ENCODE measurements around the gene PKD1L1. TPM values are rescaled to one million over a fixed set of nuclear protein-coding genes. Genes with fewer than 3 reads are reported as not detected.

PKD1L1 gene
- total RNA-seq, 1 experiment from 2014 or later: 0.17 TPM

DNA sequence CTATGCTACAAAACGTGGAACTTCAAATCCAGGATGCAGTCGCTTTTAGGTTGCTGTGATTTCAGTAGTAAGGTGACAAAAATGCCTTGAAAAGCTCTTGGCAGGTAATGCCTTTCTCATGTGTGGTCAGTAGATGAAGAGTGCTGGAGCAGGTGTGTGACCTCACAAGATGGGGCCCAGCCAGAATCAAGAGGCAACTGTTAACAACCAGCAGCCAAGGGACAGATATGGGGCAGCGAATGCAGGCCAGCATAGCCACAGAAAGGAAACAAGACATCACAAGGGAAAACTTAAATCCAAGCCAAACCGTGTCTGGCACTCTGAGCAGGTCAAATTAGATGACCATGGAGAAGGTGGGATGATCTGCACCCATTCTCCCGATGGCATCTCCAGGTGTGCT, 18.9 kb upstream of the PKD1L1 start:
- no peak overlapping the region for H3K27ac ChIP-seq (ENCODE audit: insufficient read length, low read depth, low read length)
- no peak overlapping the region for H3K56ac ChIP-seq (ENCODE audit: insufficient read length, low read depth, low read length)
- H3K9ac ChIP-seq (ENCODE audit: extremely low read depth, insufficient read length, low read length): no peak overlapping the region
- no CpG with 5 or more reads among the region's 5 CpGs for WGBS (ENCODE audit: extremely low coverage, insufficient read length, low lambda C conversion rate)
- H2AFZ ChIP-seq (ENCODE audit: low read length): no peak overlapping the region
- Mint-ChIP-seq H3K4me3 (no peak overlapping the region), H3K27me3 (ENCODE audit: low read depth) (no peaks in the 10 kb centered on the region), H3K27ac (no peak overlapping the region), H3K36me3 (ENCODE audit: insufficient read depth in 1 of 3, low read depth in 3 of 3) (peaks cover 50 to 90% (median 81%) of the 10 kb centered on the region in 3 experiments), H3K9me3 (no peaks in the 10 kb centered on the region; a peak in 2 of 5 replicates), H3K4me1 (peaks cover 8 to 11% of the 10 kb centered on the region in 2 experiments)
- no peak overlapping the region for H4K8ac ChIP-seq (replicated peaks; ENCODE audit: insufficient read length, low read depth, low read length)
- no peaks in the 10 kb centered on the region for H3K4me1 ChIP-seq (ENCODE audit: insufficient read depth, low read length)
- H2BK5ac ChIP-seq (ENCODE audit: insufficient read length, low read length): no peak overlapping the region
- H2BK15ac ChIP-seq (ENCODE audit: low read depth, low read length): no peak overlapping the region
- H4K5ac ChIP-seq (ENCODE audit: insufficient read length, low read depth, low read length): no peak overlapping the region
- no peak overlapping the region for H2BK20ac ChIP-seq (ENCODE audit: low read depth, low read length, poor library complexity, severe bottlenecking)
- H3K27me3 ChIP-seq (ENCODE audit: insufficient read depth, low read length): no peaks in the 10 kb centered on the region
- H3K9me3 ChIP-seq (ENCODE audit: control insufficient read depth, low read depth, low read length): no peaks in the 10 kb centered on the region
- H3K23me2 ChIP-seq (ENCODE audit: insufficient read length, low read depth, low read length, poor library complexity, severe bottlenecking): no peaks in the 10 kb centered on the region
- H3K79me1 ChIP-seq (ENCODE audit: insufficient read depth, low read depth, low read length, poor library complexity, severe bottlenecking): no peaks in the 10 kb centered on the region
- no peak overlapping the region for H3K14ac ChIP-seq (ENCODE audit: insufficient read depth, low read length)
- no peak overlapping the region for H3K4me2 ChIP-seq (ENCODE audit: insufficient read depth, insufficient read length, low read length)
- no peak overlapping the region for H3K18ac ChIP-seq (ENCODE audit: insufficient read length, low read depth, low read length)
- TF ChIP-seq, protein P1, sequence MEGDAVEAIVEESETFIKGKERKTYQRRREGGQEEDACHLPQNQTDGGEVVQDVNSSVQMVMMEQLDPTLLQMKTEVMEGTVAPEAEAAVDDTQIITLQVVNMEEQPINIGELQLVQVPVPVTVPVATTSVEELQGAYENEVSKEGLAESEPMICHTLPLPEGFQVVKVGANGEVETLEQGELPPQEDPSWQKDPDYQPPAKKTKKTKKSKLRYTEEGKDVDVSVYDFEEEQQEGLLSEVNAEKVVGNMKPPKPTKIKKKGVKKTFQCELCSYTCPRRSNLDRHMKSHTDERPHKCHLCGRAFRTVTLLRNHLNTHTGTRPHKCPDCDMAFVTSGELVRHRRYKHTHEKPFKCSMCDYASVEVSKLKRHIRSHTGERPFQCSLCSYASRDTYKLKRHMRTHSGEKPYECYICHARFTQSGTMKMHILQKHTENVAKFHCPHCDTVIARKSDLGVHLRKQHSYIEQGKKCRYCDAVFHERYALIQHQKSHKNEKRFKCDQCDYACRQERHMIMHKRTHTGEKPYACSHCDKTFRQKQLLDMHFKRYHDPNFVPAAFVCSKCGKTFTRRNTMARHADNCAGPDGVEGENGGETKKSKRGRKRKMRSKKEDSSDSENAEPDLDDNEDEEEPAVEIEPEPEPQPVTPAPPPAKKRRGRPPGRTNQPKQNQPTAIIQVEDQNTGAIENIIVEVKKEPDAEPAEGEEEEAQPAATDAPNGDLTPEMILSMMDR (conservative IDR thresholded peaks at IDR 0.05): no peak
- H3T11ph ChIP-seq (ENCODE audit: low read length): no peak overlapping the region
- H2BK12ac ChIP-seq (ENCODE audit: insufficient read length, low read depth, low read length): no peak overlapping the region
- DNase-seq: no peak
- H2BK120ac ChIP-seq (ENCODE audit: low read depth, low read length, poor library complexity, severe bottlenecking): no peak overlapping the region
- H3K79me2 ChIP-seq (ENCODE audit: insufficient read depth, low read length): no peaks in the 10 kb centered on the region
- H4K20me1 ChIP-seq (ENCODE audit: control insufficient read depth, insufficient read depth, insufficient read length): no peaks in the 10 kb centered on the region
- H2AK5ac ChIP-seq (ENCODE audit: insufficient read length, low read length): no peak overlapping the region
- no peak overlapping the region for H4K91ac ChIP-seq (ENCODE audit: insufficient read length, low read depth, low read length)
- no peak overlapping the region for H3K23ac ChIP-seq (ENCODE audit: insufficient read length, low read depth, low read length)
- H3K4ac ChIP-seq (ENCODE audit: low read depth, low read length): no peak overlapping the region
